HEK293T (cell line): ENCODE data around the gene CES5A.

ENCODE experiments used
- BHLHE40 ChIP-seq: fragments of 450-650 bp; IDR thresholded peaks from 2 replicates; pipeline ENCODE4 v1.6.1; 2016; ENCODE audit warnings: mild to moderate bottlenecking, moderate library complexity, borderline replicate concordance
- ELF4 ChIP-seq: fragments of 450-650 bp; IDR thresholded peaks from 2 replicates; pipeline ENCODE4 v1.6.1; 2017; ENCODE audit warnings: antibody characterized with exemption
- FOXA1 ChIP-seq: fragments of 450-650 bp; IDR thresholded peaks from 2 replicates; pipeline ENCODE4 v1.6.1; 2016; ENCODE audit warnings: mild to moderate bottlenecking
- FOXK2 ChIP-seq: fragments of 450-650 bp; IDR thresholded peaks from 2 replicates; pipeline ENCODE4 v1.6.1; 2016; ENCODE audit warnings: mild to moderate bottlenecking
- FOXM1 ChIP-seq: fragments of 450-650 bp; IDR thresholded peaks from 2 replicates; pipeline ENCODE4 v1.6.1; 2017; ENCODE audit warnings: mild to moderate bottlenecking, borderline replicate concordance
- HDGF ChIP-seq: fragments of 450-650 bp; IDR thresholded peaks from 2 replicates; pipeline ENCODE4 v1.6.1; 2017; ENCODE audit warnings: antibody characterized with exemption, borderline replicate concordance
- SP1 ChIP-seq: fragments of 450-650 bp; IDR thresholded peaks from 2 replicates; pipeline ENCODE4 v1.6.1; 2017
- SUZ12 ChIP-seq: fragments of 450-650 bp; IDR thresholded peaks from 2 replicates; pipeline ENCODE4 v1.6.1; 2016; ENCODE audit warnings: mild to moderate bottlenecking
- TARDBP ChIP-seq: fragments of 450-650 bp; IDR thresholded peaks from 2 replicates; pipeline ENCODE4 v1.6.1; 2016

- no peak for TF ChIP-seq FOXA1
- no peak for TF ChIP-seq SP1
- no peak for TF ChIP-seq FOXK2
- no peak for TF ChIP-seq FOXM1
- TF ChIP-seq ELF4 = no peak
- TF ChIP-seq TARDBP = no peak
- no peak for TF ChIP-seq HDGF
- TF ChIP-seq SUZ12 = no peak
- no peak for TF ChIP-seq BHLHE40
These were observed 46.5 kb downstream of the CES5A start for GRCh38 chr16:55828680-55829079.
